ENCODE results near the gene TPTE.
"Not testable (repeated sequence)": the region's sequence is repeated elsewhere in the genome, so short reads cannot be mapped to it uniquely, and the experiment has no call there.

The TPTE gene

DNA sequence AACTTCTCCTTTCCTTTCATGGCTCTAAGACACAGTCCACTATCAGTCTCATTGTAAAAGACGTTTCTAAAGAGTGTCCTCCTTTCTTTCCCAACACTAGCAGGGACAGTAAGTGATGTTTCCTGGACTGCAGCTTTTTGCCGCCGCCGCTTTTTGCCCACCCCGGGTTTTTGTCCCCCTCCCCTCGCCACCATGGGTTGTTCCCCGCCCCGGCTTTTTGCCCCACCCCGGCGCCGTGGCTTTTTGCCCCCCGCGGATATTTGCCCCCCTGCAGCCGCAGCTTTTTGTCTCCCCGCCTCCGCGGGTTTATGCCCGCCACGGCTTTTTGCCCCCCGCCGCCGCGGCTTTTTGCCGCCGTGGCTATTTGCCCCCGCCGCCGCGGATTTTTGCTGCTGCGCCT, 95.2 kb downstream of the TPTE start:
- Histone ChIP-seq H3K4me3 (ENCODE audit: low read length) (no peak overlapping the region), H2AFZ (ENCODE audit: low read depth, low read length) (no peak overlapping the region), H3K4me2 (ENCODE audit: low read length) (no peak overlapping the region), H3K27me3 (ENCODE audit: low read depth, low read length) (no peaks in the 10 kb centered on the region), H4K20me1 (ENCODE audit: insufficient read depth, low read length) (no peaks in the 10 kb centered on the region), H3K9ac (ENCODE audit: low read length) (no peak overlapping the region), H3K79me2 (ENCODE audit: low read length) (no peaks in the 10 kb centered on the region), H3K9me3 (ENCODE audit: insufficient read depth, low read length) (0 out of 2 replicates have a peak, but pooled peaks cover 4% of the 10 kb centered on the region), H3K4me1 (ENCODE audit: low read length) (no peaks in the 10 kb centered on the region), H3K27ac (ENCODE audit: low read length) (no peak overlapping the region), H3K36me3 (replicated peaks; ENCODE audit: low read depth, low read length) (no peaks in the 10 kb centered on the region)
- TF ChIP-seq EZH2phosphoT487 (IDR thresholded peaks at IDR 0.05; ENCODE audit: low read depth), result no peak
- TF ChIP-seq, protein P1, sequence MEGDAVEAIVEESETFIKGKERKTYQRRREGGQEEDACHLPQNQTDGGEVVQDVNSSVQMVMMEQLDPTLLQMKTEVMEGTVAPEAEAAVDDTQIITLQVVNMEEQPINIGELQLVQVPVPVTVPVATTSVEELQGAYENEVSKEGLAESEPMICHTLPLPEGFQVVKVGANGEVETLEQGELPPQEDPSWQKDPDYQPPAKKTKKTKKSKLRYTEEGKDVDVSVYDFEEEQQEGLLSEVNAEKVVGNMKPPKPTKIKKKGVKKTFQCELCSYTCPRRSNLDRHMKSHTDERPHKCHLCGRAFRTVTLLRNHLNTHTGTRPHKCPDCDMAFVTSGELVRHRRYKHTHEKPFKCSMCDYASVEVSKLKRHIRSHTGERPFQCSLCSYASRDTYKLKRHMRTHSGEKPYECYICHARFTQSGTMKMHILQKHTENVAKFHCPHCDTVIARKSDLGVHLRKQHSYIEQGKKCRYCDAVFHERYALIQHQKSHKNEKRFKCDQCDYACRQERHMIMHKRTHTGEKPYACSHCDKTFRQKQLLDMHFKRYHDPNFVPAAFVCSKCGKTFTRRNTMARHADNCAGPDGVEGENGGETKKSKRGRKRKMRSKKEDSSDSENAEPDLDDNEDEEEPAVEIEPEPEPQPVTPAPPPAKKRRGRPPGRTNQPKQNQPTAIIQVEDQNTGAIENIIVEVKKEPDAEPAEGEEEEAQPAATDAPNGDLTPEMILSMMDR (IDR thresholded peaks at IDR 0.05; ENCODE audit: low read depth, low read length), result no peak

DNA sequence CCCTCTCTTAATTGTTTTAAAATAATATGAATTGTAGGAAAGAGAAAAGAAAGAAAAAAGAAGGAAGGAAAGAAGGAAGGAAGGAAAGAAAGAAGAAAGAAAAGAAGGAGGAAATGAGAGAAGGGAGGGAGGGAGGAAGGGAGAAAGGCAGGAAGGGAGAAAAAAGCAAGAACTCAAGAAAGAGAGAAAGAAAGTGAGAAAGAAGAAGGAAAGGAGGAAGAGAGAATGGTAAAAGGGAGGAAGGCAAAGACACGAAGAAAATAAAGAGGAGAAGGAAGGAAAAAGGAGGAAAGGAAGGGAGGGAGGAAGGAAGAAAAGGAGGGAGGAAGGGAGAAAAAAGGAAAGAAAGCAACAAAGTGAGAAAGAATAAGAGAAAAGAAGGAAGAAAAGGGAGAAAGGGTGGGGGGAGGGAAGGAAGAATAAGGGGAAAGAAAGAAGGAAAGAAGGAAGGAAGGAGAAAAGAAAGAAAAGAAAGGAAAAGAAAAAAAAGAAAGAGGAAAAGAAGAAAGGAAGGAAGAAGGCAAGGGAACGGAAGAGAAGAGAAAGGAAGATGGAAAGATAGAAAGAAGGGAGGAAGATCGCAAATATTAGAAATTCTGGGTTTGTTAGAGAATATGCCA, 95.9 kb downstream of the TPTE start:
- not testable (repeated sequence) for H3K27ac ChIP-seq (ENCODE audit: low read length); H3K79me2 ChIP-seq (ENCODE audit: low read length); H3K4me3 ChIP-seq (ENCODE audit: low read length); H3K27me3 ChIP-seq (ENCODE audit: low read depth, low read length); H3K4me2 ChIP-seq (ENCODE audit: low read length); H3K36me3 ChIP-seq (replicated peaks; ENCODE audit: low read depth, low read length); H2AFZ ChIP-seq (ENCODE audit: low read depth, low read length); H4K20me1 ChIP-seq (ENCODE audit: insufficient read depth, low read length); H3K9me3 ChIP-seq (ENCODE audit: insufficient read depth, low read length); H3K4me1 ChIP-seq (ENCODE audit: low read length); H3K9ac ChIP-seq (ENCODE audit: low read length)

DNA sequence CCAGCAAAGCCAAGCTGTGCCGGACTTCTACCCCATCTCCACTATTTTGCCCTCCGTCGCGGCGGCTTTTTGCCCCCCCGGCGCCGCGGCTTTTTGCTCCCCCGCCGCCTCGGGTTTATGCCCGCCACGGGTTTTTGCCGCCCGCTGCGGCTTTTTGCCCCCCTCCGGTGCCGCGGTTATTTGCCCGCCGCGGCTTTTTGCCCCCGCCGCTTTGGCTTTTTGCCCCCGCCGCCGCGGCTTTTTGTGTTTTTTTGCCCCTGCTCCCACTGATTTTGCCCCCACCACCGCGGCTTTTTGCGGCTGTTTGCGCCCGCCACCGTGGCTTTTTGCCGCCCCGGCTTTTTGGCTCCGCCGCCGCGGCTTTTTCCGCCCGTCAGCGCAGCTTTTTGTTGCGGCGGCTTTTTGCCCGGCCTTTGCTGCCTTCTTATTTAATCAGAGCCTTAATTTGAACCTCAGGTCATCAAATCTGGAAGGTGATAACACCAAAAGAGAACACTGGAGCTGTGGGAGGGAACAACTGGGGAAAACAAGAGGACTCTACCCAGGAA, 106.0 kb downstream of the TPTE start:
- Histone ChIP-seq H2AFZ (ENCODE audit: low read depth, low read length) (no peak overlapping the region), H3K27ac (ENCODE audit: low read length) (no peak overlapping the region), H4K20me1 (ENCODE audit: insufficient read depth, low read length) (no peaks in the 10 kb centered on the region), H3K4me2 (ENCODE audit: low read length) (no peak overlapping the region), H3K79me2 (ENCODE audit: low read length) (no peaks in the 10 kb centered on the region), H3K4me3 (ENCODE audit: low read length) (no peak overlapping the region), H3K9ac (ENCODE audit: low read length) (no peak overlapping the region), H3K27me3 (ENCODE audit: low read depth, low read length) (no peaks in the 10 kb centered on the region), H3K36me3 (replicated peaks; ENCODE audit: low read depth, low read length) (no peaks in the 10 kb centered on the region), H3K4me1 (ENCODE audit: low read length) (no peaks in the 10 kb centered on the region), H3K9me3 (ENCODE audit: insufficient read depth, low read length) (no peaks in the 10 kb centered on the region; the same call in 1 of the 2 replicates)
- TF ChIP-seq, protein P1 (IDR thresholded peaks at IDR 0.05; ENCODE audit: low read depth, low read length), result no peak
- TF ChIP-seq EZH2phosphoT487 (IDR thresholded peaks at IDR 0.05; ENCODE audit: low read depth), result no peak

DNA sequence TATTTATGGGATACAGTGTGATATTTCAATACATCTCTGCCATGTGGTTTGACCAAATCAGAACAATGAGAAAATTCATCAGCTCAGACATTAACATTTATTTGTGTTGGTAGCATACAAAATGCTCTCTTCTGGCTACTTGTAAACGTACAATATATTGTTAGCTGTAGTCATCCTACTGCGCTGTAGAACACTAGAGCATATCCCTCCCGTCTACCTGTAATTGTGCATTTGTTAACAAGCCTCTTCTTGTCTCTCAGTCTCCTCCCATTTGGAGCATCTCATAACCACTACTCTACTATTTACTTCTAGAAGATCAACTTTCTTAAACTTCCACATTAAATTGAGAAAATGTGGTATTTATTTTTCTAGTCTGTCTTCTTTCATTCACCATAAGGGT, 107.9 kb downstream of the TPTE start:
- not testable (repeated sequence) for H3K4me2 ChIP-seq (ENCODE audit: low read length)

DNA sequence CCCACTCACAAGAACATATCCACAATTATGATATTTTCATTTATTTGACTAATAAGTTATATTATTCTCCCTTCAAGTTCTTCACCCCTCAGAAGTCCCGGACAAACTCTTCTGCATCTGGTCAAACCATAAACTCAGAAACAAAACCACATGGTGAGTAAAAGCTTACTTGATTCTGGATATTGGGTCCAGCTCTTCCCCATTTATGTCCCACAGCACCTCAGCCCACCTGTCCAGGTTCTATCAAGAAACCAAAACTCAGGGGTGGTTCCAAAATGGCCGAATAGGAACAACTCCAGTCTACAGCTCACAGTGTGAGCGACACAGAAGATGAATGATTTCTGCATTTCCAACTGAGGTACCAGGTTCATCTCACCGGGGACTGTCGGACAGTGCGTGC, 109.4 kb downstream of the TPTE start:
- not testable (repeated sequence) for H3K4me1 ChIP-seq (ENCODE audit: low read length); H3K4me3 ChIP-seq (ENCODE audit: low read length); H3K79me2 ChIP-seq (ENCODE audit: low read length); H3K9me3 ChIP-seq (ENCODE audit: insufficient read depth, low read length); H2AFZ ChIP-seq (ENCODE audit: low read depth, low read length); H3K27me3 ChIP-seq (ENCODE audit: low read depth, low read length); H3K36me3 ChIP-seq (replicated peaks; ENCODE audit: low read depth, low read length); H3K27ac ChIP-seq (ENCODE audit: low read length); H3K9ac ChIP-seq (ENCODE audit: low read length); H3K4me2 ChIP-seq (ENCODE audit: low read length); H4K20me1 ChIP-seq (ENCODE audit: insufficient read depth, low read length)

More for the DNA sequence above, 107.9 kb downstream of the TPTE start:
- not testable (repeated sequence) for H3K4me3 ChIP-seq (ENCODE audit: low read length); H3K4me1 ChIP-seq (ENCODE audit: low read length); H2AFZ ChIP-seq (ENCODE audit: low read depth, low read length); H3K9me3 ChIP-seq (ENCODE audit: insufficient read depth, low read length); H3K79me2 ChIP-seq (ENCODE audit: low read length); H3K27me3 ChIP-seq (ENCODE audit: low read depth, low read length); H3K36me3 ChIP-seq (replicated peaks; ENCODE audit: low read depth, low read length); H3K27ac ChIP-seq (ENCODE audit: low read length); H4K20me1 ChIP-seq (ENCODE audit: insufficient read depth, low read length); H3K9ac ChIP-seq (ENCODE audit: low read length)

DNA sequence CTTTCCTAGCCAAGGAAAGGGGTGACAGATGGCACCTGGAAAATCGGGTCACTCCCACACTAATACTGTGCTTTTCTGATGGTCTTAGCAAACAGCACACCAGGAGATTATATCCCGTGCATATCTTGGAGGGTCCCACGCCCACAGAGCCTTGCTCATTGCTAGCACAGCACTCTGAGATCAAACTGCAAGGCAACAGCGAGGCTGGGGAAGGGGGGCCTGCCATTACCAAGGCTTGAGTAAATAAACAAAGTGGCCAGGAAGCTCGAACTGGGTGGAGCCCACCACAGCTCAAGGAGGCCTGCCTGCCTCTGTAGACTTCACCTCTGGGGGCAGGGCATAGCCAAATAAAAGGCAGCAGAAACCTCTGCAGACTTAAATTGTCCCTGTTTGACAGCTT, 109.9 kb downstream of the TPTE start:
- H2AFZ ChIP-seq (ENCODE audit: low read depth, low read length); H3K9me3 ChIP-seq (ENCODE audit: insufficient read depth, low read length); H3K4me2 ChIP-seq (ENCODE audit: low read length); H3K27me3 ChIP-seq (ENCODE audit: low read depth, low read length); H3K36me3 ChIP-seq (replicated peaks; ENCODE audit: low read depth, low read length); H3K9ac ChIP-seq (ENCODE audit: low read length); H4K20me1 ChIP-seq (ENCODE audit: insufficient read depth, low read length); H3K4me3 ChIP-seq (ENCODE audit: low read length); H3K4me1 ChIP-seq (ENCODE audit: low read length); H3K27ac ChIP-seq (ENCODE audit: low read length); H3K79me2 ChIP-seq (ENCODE audit: low read length): not testable (repeated sequence)

DNA sequence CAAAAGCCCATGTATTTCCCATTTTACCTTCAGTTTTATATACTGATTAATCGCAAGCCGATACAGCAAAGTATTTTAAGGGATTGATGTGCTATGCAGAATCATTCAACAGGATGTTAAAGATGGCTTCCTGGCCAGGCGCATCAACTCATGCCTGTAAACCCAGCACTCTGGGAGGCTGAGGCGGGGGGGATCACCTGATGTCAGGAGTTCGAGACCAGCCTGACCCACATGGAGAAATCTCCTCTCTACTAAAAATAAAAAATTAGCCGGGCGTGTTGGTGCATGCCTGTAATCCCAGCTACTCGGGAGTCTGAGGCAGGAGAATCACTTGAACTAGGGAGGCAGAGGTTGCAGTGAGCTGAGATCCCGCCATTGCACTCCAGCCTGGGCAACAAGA, 116.8 kb downstream of the TPTE start:
- not testable (repeated sequence) for H3K79me2 ChIP-seq (ENCODE audit: low read length); H3K4me2 ChIP-seq (ENCODE audit: low read length); H4K20me1 ChIP-seq (ENCODE audit: insufficient read depth, low read length); H2AFZ ChIP-seq (ENCODE audit: low read depth, low read length); H3K36me3 ChIP-seq (replicated peaks; ENCODE audit: low read depth, low read length); H3K9ac ChIP-seq (ENCODE audit: low read length); H3K4me3 ChIP-seq (ENCODE audit: low read length); H3K27ac ChIP-seq (ENCODE audit: low read length); H3K9me3 ChIP-seq (ENCODE audit: insufficient read depth, low read length); H3K27me3 ChIP-seq (ENCODE audit: low read depth, low read length); H3K4me1 ChIP-seq (ENCODE audit: low read length)
